Fibroblast of skin of left biceps (primary cell): ENCODE measurements around the gene ACTL8.

Source experiments
- DNase-seq, 2 experiments: peaks; one replicate each; pipeline ENCODE4 v3.0.0-alpha.2; 2013; ENCODE audit warnings: low read depth in 2 of 2

ACTL8 gene

DNA sequence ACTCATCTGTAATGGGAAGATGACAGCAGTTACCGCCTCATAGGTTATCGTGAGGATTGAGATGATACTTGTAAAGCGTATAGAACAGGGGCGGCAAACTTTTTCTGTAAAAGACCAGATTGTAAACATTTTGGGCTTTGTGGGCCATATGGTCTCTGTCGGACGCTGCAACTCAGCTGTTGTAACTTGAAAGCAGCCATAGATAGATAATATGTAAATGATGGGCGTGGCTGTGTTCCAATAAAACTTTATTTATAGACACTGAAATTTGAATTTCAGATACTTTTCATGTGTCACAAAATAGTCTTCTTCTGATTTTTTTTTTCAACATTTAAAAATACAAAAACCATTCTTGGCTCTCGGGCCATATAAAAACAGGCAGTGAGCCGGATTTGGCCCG is 15.8 kb downstream of the ACTL8 start:
- DNase-seq = no peak

DNA sequence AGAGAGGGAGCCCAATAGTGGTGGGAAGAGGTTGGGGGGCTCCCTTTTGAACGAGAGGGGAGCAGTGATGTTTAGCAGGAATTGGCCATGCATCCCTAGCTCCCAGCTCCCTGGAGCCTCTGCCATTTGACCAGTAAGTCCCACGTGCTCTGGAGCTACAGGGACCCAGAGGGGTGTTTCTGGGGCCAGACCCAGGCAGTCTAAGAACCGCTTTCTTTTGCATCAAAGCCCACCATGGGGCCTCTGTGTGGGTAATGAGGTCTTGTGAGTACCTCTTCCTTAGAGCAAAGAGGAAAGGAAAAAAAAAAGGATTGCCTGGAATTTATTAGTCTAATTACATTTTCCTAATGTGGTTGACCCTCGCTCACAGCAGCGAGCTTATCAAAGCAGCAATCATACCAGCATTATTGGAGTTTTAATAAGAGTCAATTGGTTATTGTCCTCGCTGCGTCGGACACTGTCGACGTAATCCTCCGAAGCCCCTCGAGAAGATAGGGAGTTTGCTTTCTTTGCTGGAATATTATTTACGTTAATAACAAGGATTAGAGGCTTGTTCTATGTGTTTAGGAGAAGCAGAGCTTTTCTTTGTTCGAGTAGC is 17.6 kb downstream of the ACTL8 start:
- DNase-seq = no peak

DNA sequence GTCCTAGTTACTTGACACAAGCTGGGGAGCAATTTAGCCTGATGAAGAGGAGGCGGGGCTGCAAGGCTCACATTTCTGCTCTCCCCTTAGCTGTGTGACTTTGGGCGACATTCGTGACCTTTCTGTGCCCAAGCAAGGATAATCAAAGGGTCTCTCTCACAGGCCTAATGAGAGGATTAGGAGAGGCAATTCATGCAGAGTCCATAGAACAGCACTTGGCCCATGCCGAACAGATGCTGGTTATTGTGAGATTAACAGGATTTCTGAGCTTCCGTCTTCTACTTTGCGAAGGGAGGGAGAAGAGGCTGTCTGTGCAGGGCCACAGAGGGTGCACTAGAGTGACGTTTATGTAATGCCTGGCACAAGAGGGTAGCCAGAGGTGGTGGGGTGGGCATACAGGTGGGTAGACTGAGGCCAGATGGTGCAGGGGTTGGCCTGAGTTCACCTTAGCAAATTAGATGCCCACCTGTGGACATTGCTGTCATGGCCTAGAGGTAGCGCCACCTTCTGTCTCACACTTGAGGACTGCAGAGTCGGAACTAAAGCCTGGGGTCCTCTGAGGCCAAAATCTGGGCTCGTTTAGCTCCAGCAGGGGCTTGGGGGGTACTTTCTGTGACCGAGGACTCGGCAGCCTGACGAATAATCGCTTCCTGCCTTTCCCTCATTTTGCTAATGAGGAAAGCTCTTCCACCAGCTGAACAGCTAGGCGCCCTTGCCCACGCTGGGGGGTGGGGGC is 18.6 kb downstream of the ACTL8 start:
- DNase-seq = no peak

DNA sequence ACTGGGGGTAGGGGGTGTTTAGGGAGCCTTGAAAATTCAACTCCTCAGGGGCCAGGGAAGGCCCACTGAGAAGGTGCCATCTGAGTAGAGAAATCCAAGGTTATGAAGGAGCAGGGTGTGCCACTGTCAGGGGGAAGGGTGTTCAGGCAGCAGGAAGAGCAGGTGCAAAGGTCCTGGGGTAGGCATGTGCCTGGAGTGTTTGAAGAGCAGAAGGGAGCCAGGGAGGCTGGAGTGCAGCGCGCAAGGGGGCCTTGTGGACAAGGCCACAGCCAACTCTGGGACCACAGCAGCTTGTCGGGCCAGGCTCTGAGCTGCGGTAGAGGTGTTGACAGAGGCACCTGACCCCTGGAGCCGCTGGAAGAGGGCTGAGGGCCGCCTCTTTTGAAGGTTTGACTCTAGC is 19.3 kb downstream of the ACTL8 start:
- DNase-seq = no peak

DNA sequence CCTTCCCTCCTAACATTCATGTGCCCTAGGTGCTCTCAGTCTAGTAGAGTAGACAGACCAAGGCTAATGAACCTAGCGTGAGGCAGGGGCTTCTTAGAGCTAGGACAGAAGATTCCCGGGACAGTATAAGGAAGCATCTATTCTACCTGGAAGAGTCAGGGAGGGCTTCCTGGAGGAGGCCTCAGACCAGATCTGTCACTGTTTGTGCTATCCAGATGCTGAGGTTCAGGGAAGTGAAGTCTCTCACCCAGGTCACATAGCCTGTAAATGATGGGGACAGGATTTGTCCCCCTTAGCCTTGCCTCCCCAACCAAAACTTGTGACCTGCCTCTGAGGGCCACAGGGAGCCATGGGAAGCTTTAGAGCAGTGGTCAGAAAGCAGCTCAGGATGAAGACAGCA is 20.7 kb downstream of the ACTL8 start:
- no peak for DNase-seq

DNA sequence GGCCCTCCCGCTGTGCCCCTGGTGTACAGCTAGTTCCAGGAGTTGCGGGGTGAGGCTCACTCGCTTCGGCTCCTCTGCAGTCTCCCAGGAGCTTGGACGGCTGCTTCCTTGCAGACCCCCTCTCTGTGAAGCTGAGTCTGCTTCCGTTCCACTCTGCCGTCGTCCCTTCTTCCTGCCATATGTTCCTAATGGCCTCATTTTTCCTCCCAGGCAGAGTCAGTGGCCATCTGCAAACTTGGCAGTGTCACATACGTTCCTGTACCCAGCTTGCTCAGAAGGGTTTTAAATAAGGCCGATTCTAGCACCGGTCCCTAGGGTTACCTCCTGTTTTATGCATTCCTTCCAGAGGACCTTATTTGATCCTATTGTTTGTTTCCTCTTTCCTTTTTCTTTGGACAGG is 21.3 kb downstream of the ACTL8 start:
- DNase-seq = no peak

DNA sequence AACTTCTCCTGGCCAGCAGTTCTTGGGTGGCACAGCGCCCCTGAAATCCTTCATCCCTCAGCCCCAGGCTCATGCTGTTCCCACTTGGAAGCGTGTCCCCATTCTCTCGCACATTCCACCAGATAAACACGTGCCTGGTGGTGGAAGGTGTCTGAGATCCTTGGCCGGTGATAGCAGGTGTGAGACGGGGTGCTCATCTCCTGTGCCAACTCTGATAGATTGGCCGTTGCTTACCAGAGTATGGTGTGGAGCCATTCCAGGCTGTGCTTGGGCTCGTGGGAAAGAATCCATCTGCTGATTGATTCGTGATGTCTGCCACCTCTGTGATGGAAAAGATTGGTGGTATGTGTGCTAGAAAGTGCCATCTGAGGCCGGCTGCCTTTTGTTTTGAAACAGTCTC is 22.2 kb downstream of the ACTL8 start:
- no peak for DNase-seq

DNA sequence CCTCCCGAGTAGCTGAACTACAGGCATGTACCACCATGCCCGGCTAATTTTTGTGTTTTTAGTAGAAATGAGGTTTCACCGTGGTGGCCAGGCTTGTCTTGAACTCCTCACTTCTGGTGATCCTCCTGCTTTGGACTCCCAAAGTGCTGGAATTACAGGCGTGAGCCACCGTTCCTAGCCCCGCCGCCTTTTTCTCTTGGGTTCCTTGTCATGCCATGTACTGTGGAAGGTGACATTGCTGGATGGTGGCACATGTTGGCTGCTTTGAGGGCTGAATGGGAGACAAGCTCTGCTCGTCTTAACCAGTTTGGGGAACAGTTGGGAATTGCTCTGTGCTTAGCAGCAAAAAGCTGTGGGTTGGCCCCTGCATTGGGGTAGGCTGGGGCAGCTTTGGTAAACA is 22.7 kb downstream of the ACTL8 start:
- no peak for DNase-seq

DNA sequence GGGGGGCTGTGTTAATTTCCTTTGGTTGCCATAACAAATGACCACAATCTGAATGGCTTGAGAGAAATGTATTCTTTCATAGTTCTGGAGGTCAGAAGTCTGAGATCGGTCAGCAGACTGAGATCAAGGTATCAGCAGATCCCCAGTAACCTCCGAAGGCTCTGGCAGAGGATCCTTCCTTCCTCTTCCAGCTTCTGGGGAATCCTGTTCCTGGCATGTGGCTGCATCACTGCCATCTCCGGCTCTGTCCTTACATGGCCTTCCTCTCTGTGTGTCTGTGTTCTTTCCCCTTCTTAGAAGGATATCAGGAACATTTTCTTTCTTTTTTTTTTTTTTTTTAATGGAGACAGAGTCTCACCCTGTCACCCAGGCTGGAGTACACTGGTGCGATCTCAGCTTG is 25.8 kb downstream of the ACTL8 start:
- no peak for DNase-seq

DNA sequence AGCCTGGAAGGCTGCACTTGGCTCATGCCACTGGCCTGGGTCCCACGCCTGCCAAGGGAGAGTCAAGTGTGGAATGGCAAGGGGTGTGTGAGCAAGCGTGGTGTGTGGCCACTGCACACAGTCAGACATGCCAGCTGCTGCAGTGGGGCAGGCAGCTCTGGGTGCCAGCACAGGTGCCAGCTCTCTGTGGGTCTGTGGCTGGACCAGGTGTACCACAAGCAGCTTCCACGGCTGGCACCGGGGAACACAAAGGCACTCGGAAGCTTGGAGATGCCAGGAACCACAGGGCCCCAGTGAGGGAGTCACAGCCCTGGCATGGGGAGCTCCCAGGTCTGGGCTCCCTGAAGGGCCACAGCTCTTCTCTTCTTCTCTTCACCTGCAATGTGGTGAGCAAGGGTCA is 34.8 kb downstream of the ACTL8 start:
- no peak for DNase-seq

DNA sequence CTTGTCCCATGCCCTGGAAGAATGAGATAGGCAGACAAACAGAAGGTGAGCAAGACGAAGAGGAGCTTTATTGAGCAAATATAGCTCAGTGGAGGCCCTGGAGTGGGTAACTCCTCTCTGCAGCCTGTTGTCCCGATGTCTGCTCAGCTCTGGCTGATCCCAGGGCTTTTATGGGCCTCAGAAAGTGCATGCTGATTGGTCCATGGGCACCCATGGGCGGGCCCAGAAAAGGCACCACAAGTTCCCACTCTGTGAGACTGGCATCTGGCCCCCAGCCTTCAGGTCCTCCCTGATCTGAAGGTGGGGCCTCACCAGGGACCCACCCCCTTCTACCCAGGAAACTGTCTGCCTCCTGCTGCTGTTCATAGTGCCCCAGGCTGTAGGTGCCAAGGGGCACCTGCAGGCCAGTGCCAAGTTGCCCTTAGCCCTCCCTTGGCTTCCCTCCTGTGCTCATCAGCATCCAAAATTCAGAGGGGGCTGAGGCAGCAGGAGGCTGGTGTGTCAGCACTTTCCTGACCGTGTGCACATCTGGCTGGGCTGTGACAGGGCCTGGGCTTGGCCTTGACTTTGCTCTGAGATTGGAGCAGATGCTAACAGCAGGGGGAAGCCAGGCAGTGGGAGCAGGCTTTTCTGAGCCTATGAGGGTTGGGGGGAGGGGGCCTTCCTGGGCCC is 35.4 kb downstream of the ACTL8 start:
- DNase-seq = no peak

DNA sequence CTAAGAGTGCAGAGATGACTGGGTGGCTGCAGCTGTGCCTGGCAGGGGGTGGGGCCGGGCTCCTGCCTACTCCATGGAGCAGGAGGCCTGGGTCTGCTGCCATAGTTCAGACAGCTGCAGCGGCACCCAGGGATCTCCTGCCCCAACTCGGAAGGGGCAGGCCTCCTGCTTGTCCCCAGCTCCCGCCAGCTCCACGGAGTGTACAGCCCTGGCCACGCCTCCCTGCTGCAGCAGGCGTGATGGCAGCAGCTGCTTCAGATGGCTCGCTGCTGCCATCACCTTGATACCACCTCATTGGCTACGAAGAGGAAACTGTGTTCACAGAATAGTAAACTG is 35.9 kb downstream of the ACTL8 start:
- DNase-seq = no peak

DNA sequence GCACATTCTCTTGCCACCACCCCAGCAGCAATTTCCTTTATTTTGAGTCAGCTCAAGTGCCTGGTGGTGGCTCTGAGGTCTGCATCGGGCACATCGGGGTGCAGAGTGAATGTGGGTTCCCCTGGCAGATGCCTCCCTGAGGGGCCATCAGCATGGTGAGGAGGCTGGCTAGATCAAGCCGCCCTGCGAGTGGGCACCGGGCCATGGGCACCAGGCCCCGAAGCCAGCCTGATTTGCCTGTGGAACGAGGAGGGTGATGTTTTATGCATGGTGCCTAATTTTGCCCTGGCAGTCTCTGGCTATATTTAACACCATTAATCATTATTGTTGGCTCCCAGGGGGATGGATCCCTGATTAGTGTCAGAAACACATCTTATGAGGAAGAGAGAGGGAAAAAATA is 36.3 kb downstream of the ACTL8 start:
- DNase-seq = no peak

DNA sequence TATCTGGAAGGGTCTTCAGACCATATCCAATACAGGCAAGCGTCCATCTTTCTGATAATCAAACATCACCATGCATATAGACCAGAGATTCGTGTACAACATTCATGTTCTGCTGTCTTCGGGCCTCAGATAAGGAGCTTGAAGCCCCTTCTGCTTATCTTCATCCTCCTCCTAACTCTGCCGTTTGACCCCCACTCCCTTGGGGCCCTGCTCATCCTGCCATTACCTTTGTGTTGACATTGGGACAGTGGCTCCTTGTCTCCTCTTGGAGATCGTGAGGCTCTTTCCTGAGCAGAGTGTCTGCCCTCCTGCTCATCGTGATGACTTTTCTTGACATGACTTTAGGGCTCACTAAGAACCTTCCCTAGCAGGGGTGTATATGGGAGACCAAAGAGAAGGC is 37.3 kb downstream of the ACTL8 start:
- no peak for DNase-seq

DNA sequence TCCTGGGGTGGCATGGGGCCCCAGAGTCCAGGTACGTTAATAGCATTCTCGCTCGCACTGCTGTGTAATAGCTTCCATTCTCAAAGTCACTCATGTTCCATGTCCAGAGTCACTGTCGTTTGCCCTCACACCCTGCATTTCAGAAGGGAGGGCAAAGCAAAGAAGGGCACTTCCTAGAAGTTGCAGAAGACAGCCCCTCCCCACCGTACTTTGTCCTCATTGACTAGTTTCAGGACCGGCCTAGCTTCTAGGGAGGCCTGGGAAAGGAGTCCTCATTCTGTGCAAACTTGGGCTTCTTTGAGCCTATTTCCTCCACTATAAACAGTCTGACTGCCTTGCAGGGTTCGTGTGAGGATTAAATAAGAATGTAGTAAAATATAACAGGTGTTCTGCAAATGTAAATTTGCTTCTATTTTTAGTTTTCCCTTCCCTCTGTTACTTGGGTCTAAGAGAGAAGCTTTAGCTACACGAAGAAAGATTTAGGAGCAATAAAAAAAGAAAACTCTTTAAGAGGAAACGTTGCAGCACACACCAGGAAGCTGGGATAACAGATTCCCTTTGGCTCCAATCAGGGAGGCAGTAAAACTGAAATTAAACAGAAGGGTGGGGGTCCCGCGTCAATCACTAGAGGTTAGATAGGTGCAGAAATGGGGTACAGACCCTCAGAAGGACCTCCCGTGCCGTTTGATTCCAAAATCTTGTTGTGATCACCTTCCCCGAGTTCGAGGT is 40.1 kb downstream of the ACTL8 start:
- no peak for DNase-seq

DNA sequence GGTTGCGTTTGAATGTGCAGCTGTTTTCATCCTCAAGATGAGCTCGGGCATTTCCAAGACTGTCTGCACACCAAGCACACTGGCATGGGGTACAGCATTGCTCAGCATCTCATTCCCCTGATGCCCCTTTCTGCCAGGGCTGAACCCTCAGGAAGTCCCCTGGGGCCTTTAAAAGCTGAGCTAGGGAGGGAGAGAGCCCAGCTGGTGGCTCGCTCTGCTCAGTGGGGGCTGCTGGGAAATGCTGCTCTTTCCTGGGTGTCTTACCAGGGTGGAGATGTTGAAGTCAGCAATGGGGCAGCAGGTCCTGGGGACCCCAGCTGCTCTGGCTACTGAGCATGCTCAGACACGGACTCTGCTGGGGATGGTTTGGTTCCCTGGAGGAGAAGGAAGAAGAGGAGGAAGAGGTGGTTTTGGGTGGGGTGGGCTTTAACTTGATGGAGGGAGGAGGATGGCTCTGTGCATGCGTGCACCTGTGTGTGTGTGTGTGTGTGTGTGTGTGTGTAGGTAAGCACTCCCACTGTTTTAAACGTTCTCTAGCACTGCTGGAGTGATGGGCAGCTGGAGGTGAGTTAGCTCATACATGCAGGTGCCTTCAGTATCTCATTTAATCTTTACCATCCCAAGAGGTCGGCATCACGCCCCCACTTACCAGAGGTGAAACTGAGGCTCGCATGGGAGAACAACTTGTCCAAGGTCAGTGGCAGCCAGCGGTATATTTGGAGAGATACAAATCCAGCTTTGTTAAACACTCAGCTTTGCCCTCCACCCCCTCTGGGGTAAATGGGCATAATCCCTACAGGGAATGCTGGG is 40.9 kb downstream of the ACTL8 start:
- DNase-seq = no peak

DNA sequence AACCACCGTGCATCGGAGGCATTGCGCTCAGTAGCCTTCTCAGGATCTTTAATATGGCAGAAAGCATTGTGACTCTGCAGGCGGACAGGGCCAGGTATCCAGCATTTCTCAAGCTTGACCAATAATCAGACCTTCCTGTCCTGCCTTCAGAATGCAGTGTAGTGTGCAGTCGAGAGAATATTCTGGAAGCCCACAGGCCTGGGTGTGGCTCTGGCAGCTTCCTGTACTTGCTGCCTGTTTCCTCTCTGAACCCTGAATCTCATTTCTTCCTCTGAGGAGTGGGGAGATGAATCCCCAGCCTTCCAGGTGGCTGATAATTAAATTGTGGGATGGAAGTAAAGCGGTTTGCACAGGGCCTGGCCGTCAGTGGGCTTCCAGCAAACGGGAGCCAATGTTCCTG is 42.3 kb downstream of the ACTL8 start:
- no peak for DNase-seq

DNA sequence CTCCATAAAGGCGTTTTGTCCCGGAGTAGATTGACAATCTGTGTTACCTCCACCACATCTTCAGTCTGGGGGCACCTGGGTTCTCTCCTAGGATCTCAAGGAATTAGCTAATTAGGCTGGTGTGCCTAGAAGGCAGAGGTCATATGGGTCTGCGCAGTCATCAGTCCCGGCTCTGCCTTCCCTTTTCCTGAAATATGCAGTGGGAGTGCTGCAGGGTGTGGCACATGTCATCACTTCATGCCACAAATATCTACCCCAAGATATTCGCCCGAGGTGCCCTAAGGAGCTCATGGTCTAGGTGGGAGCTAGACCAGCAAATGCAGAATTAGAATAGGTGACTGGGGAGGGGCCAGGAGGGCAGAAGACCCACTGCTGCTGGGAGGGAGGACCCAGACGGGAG is 42.9 kb downstream of the ACTL8 start:
- DNase-seq = no peak

DNA sequence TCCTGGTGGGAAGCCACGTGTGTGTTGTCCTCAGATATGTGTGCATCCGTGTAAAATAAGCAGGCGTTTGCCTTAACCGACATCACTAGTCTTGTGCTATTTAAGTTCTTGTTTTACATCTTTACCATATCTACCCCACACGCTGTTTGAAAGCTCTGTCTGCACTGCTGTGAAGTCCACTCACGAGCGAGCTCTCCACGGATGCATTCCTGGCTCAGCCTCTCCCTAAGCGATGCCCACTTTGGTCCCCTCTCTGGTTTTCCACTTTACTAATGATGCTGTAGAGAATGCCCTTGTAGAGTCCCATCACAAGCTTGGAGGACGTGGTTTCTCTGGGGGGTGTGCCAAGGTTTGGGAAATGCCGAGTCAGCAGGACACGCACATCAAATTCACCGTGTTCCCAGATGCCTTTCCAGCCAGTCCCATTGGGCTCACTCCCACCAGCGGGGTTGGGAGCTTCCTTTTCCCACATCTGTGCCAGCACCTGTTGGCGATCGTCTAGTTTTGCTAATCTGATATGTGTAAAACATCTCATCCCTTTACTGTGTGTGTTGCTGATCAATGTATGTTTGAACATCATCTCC is 43.8 kb downstream of the ACTL8 start:
- no peak for DNase-seq

DNA sequence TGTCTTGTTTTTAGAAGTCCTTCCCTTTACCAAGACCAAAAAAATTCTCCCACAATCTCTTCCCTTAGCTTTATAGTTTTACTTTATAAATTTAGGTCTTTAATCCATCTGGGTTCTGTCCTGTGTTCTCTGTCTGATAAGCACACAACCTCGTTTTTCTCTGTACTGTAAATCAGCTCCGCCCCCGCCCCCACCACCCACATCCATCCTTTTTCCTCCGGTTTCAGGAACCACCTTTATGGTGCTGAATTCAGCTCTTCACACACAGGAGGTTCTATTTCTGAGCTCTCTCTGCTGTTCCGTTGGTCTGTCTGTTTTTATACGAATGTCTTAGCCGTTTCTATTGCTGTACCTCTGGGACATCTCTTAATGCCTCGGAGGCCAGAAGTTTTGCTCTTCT is 44.5 kb downstream of the ACTL8 start:
- no peak for DNase-seq

DNA sequence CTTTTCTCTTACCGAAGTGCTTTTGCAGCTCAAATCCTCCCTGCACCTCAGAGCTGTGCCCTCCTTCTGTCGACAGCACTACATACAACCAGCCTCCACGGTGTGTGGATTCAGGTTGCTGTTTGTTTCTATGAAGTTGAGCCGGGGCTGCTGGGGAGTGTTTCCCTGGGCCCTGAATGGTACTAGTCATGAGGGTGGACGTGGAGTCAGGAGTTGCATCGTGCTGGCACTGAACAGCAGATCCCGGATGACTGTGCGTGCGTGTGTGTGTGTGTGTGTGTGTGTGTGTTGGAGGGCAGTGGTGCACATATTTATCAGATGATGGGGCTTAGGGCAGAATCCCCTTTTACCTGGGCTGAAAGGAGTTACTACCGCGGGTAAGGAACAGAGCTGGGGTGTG is 47.0 kb downstream of the ACTL8 start:
- peak in 1 of 2 experiments; percentile 29 for DNase-seq

DNA sequence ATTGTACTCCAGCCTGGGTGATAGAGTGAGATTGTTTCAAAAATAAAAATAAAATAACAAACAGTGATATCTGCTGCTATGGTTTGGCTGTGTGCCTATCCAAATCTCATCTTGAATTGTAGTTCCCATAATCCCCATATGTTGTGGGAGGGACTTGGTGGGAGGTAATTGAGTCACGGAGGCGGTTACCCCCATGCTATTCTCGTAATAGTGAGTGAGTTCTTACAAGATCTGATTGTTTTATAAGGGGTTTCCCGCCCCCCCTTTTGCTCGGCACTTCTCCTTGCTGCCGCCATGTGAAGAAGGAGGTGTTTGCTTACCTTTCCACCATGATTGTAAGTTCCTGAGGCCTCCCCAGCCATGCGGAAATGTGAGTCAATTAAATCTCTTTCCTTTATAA is 47.8 kb downstream of the ACTL8 start:
- DNase-seq = no peak
